ENCODE results near the gene NCK2. TPM values are rescaled to one million over a fixed set of nuclear protein-coding genes. Genes with fewer than 3 reads are reported as not detected.

Gene NCK2
- polyA plus RNA-seq, 3 donors = 2.5 to 18.2 (median 7.6) TPM

DNA sequence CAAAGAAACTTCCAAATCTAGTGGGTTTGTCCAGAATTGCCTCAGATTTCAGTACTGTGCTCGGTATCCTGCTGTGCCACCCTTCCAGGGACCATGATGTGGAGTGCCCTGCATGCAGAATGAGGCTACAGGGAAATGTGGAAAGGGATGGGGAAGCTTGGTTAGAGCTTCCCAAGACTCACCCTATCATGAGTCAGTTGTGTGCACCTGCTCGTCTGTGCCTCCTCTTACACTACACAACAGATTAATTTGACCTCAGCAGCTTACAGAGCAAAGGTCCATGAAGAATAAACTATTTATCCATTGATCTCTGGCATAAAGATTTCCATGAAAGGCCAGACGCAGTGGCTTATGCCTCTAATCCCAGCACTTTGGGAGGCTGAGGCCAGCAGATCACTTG is 21.3 kb upstream of the NCK2 start:
- Mint-ChIP-seq H3K36me3 (no peaks in the 10 kb centered on the region), H3K27me3 (ENCODE audit: low read depth in 3 of 3) (peaks cover 0 to 6% (median 3%) of the 10 kb centered on the region in 3 donors), H3K27ac (no peak overlapping the region), H3K4me3 (no peak overlapping the region), H3K9me3 (peaks cover 4 to 21% (median 9%) of the 10 kb centered on the region in 7 donors), H3K4me1 (peaks cover 5% of the 10 kb centered on the region)
- Histone ChIP-seq H3K36me3 (replicated peaks in 1 of 2; ENCODE audit: control insufficient read depth in 1 of 2, insufficient read depth in 2 of 2, low read length in 2 of 2) (no peaks in the 10 kb centered on the region), H3K4me3 (replicated peaks in 1 of 3; ENCODE audit: low read depth in 2 of 3, low read length in 3 of 3) (no peak overlapping the region), H3K9ac (ENCODE audit: insufficient read depth, low read length, poor library complexity, severe bottlenecking) (no peak overlapping the region), H2AFZ (ENCODE audit: insufficient read depth, low read depth, low read length, poor library complexity, severe bottlenecking) (no peak overlapping the region), H4K20me1 (ENCODE audit: insufficient read depth, low read length) (no peaks in the 10 kb centered on the region), H3K4me2 (replicated peaks; ENCODE audit: extremely low read depth, low read length, poor library complexity, severe bottlenecking) (no peak overlapping the region), H3K4me1 (ENCODE audit: control insufficient read depth in 1 of 2, insufficient read depth in 2 of 2, low read length in 2 of 2) (no peaks in the 10 kb centered on the region), H3K9me3 (replicated peaks in 1 of 2; ENCODE audit: control insufficient read depth in 1 of 2, insufficient read depth in 1 of 2, low read length in 2 of 2) (peaks cover 7 to 9% of the 10 kb centered on the region in 2 donors), H3K79me2 (ENCODE audit: insufficient read depth, low read length) (no peaks in the 10 kb centered on the region), H3K27me3 (ENCODE audit: control insufficient read depth in 2 of 2, insufficient read depth in 2 of 2, low read length in 2 of 2) (peaks cover 0 to 2% of the 10 kb centered on the region in 2 donors), H3K27ac (ENCODE audit: low read depth in 1 of 2, low read length in 2 of 2) (no peak overlapping the region)
- no peak for TF ChIP-seq CTCF (IDR thresholded peaks at IDR 0.05)
- no peak for DNase-seq
- intact Hi-C loops (cut with micrococcal nuclease) = no loop called here
- WGBS (ENCODE audit: insufficient coverage) = 93% methylated on average over 2 of the region's 3 CpGs

DNA sequence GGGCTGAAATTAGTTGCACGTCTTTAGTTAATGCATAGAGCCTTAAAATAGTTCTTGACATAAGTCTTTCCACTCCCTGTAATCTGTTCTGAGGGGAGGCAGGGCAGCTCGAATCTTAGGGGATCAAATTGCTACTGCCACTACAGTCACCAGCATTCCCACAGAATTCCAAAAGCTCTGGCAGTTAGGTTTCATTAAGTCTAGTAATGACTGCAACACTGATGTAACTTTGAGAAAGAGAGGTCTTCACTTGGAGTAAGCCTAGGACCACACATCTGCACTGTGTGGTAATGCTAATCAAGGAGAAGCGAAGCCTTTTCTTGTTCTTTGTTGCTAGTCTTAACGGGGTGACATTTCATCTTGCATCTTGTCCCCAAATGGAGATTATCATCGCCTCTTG is 19.3 kb upstream of the NCK2 start:
- Mint-ChIP-seq H3K4me1 (no peaks in the 10 kb centered on the region), H3K4me3 (no peak overlapping the region), H3K27ac (no peak overlapping the region), H3K27me3 (ENCODE audit: low read depth in 3 of 3) (peaks cover 0 to 3% (median 1%) of the 10 kb centered on the region in 3 donors), H3K36me3 (no peaks in the 10 kb centered on the region), H3K9me3 (peaks cover 4 to 22% (median 9%) of the 10 kb centered on the region in 7 donors)
- 93% methylated on average over 3 of the region's 5 CpGs for WGBS (ENCODE audit: insufficient coverage)
- no peaks in the 10 kb centered on the region for H3K79me2 ChIP-seq (ENCODE audit: insufficient read depth, low read length)
- no peak for DNase-seq
- TF ChIP-seq CTCF (IDR thresholded peaks at IDR 0.05) = no peak
- intact Hi-C loops (cut with micrococcal nuclease) = no loop called here
- H3K4me1 ChIP-seq (ENCODE audit: control insufficient read depth in 1 of 2, insufficient read depth in 2 of 2, low read length in 2 of 2) = no peaks in the 10 kb centered on the region
- H4K20me1 ChIP-seq (ENCODE audit: insufficient read depth, low read length) = no peaks in the 10 kb centered on the region
- no peak overlapping the region for H3K9ac ChIP-seq (ENCODE audit: insufficient read depth, low read length, poor library complexity, severe bottlenecking)
- no peak overlapping the region for H3K4me2 ChIP-seq (replicated peaks; ENCODE audit: extremely low read depth, low read length, poor library complexity, severe bottlenecking)
- H3K27me3 ChIP-seq (ENCODE audit: control insufficient read depth in 2 of 2, insufficient read depth in 2 of 2, low read length in 2 of 2) = no peaks in the 10 kb centered on the region
- H2AFZ ChIP-seq (ENCODE audit: insufficient read depth, low read depth, low read length, poor library complexity, severe bottlenecking) = no peak overlapping the region
- H3K27ac ChIP-seq (ENCODE audit: low read depth in 1 of 2, low read length in 2 of 2) = no peak overlapping the region
- peaks cover 7 to 9% of the 10 kb centered on the region in 2 donors for H3K9me3 ChIP-seq (replicated peaks in 1 of 2; ENCODE audit: control insufficient read depth in 1 of 2, insufficient read depth in 1 of 2, low read length in 2 of 2)
- H3K4me3 ChIP-seq (replicated peaks in 1 of 3; ENCODE audit: low read depth in 2 of 3, low read length in 3 of 3) = no peak overlapping the region
- H3K36me3 ChIP-seq (replicated peaks in 1 of 2; ENCODE audit: control insufficient read depth in 1 of 2, insufficient read depth in 2 of 2, low read length in 2 of 2) = no peaks in the 10 kb centered on the region

All from CD14-positive monocyte (primary cell).